NCI-H510A treated with DMSO at 0.1 percent for 48 hours (cell line): ENCODE results near the gene TLK2.

Source experiments
- DNase-seq: peaks from one replicate; lab custom pipeline; 2025; lab: John Stamatoyannopoulos, UW

The TLK2 gene

GRCh38 chr17:62655656-62656055, 177.0 kb downstream of the TLK2 start:
- no peak for DNase-seq

GRCh38 chr17:62656446-62656845, 177.8 kb downstream of the TLK2 start:
- DNase-seq, result no peak

GRCh38 chr17:62657145-62657665, 178.6 kb downstream of the TLK2 start:
- no peak for DNase-seq

DNA sequence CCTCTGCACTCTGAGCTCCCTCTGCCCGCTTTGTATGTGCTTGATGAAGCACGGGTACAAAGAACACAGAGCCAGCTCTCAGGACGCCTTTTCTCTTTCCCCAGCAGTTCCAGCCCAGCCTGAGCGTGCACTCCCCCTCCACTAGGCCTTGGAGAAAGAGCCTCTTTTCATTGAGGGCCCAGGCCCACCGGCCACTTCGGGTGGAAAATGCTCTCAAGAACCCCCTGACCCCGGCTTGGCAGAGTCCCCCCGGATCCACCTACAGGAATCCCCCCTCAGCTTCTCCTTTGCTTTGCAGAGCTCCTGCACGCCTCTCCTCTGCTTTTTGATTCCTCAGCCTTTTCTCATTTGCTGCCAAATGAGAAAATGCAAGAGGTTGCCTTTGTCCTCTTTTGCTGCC, 179.1 kb downstream of the TLK2 start:
- DNase-seq, result no peak

DNA sequence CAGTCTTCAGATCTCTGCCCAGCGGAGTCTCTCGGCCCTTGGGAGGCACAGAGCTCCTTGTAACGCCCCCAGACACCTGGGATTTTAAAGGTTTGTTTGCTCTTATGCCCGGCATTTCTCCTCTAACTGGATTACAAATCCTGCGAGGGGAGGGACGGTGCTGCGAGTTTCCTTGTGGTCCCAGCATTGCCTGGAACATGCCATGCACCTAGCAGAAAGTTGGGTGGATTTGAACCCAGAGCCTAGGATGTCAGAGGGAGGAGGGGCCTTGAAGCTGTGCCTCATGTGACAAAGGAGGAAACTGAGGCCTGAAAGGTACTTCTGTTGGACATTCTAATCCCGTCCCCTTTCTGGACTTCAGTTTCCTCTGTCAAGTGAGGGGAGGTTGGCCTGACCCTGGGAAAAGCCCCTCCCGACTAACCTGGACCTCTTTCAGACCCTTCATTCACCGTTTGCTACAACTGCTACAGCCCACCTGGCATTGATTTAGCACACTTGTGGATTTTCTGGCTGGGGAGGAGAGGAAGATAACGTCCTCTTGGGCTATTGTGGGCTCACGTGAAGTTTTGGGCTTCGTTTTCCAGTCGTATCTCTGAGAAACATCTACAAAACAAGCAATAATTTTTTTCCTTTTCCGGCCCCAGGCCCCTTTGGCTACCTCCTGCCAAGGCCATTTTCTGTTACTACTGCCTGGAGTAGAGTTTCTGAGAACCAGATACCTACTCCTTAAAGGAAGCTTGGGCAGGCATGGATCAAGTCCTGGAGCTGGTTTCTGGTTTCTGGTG, 179.7 kb downstream of the TLK2 start:
- no peak for DNase-seq

DNA sequence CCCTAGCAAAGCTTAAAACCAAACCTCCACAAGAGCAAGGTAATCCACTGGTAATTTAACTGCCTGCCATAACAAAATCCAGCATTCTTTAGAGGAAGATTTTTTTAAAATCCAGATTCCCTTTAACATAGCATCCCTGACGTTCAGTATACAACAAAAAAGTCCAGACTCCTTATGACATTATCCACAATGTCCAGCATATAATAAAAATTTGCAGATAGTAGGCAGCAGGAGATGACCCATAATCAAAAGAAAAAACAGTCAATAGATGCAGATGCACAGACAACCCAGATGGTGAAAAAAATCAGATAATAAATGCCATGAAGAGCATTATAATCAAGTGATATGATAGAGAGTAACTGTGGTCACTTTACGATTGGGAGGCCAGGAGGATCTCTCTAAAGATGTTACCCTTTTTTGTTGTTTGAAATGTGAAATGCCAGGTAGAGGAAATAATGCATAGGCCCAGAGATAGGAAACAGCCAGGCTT, 182.0 kb downstream of the TLK2 start:
- DNase-seq, result no peak

DNA sequence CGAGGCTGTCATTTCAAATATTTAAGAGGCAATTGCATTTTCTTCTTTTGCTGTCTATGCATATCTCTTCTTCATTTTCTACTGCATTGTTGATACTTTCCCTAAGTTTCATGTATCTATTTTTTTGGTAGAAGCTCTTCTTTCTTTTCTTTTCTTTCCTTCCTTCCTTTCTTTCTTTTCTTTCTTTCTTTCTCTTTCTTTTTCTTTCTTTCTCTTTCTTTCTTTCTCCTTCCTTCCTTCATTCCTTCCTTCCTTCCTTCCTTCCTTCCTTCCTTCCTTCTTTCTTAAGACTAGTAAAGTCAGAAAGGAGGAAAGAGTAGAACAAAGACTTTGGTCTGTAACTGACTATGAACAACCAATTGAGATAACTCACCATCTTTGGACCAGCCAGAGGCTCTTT, 182.7 kb downstream of the TLK2 start:
- DNase-seq, result no peak

- DNase-seq, result no peak
Measured at GRCh38 chr17:62662855-62663254, 184.2 kb downstream of the TLK2 start.
